Endometrial microvascular endothelial cells (primary cell): ENCODE results near the gene COL8A2. TPM values are rescaled to one million over a fixed set of nuclear protein-coding genes. Genes with fewer than 3 reads are reported as not detected.

Experiments used
- in situ Hi-C: cut with HindIII; loops from 2 replicates; pipeline ENCODE4 v1.10.0; 2017; ENCODE audit warnings: low sequenced_read_pairs, low pct_unique_long_range_greater_than_20kb; ENCODE audit errors: inconsistent ontology term
- total RNA-seq: library from RNA; depleted of rRNA; stranded (reverse); fragments of >200 nt; gene quantifications from one replicate; pipeline ENCODE4 v1.2.3, GENCODE V29; 2015; ENCODE audit errors: inconsistent ontology term

COL8A2 gene
- total RNA-seq, 1 donor from 2014 or later = 3.9 TPM

DNA sequence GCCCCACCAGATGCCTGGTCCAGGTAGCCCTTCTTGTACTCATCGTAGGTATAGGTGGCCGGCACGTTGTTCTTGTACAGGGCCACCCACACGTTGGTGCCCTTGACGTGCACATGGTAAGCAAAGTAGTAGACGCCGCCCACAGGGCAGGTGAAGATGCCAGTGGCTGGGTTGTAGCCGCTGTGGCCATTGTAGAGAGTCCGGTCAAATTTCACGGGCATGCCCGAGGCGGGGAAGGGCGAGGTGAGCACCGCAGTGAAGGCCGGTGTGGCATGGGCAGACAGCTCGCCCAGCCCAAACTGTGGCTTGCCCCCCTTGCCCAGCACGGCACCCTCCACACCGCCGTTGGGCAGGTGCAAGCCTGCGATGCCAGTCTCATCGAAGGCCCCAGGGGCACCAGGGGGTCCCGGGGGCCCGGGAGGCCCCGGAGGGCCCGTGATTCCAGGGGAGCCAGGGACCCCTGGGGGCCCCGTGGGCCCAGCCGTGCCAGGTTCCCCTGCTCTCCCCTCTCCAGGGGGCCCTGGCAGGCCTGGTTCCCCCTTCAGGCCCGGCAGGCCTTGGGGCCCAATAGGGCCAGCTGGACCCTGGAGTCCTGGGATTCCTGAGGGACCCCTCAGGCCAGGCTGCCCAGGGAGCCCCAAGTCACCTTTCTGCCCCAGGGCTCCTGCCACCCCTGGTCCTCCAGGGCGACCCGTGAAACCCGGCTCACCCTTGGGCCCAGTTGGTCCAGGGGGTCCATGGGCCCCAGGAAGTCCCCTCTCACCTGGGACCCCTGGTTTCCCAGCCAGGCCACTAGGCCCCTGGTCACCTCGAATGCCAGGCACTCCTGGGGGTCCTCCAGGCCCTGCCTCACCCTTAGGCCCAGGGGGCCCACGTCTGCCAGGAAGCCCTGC is 27.1 kb downstream of the COL8A2 start:
- in situ Hi-C loops = no loop called here

DNA sequence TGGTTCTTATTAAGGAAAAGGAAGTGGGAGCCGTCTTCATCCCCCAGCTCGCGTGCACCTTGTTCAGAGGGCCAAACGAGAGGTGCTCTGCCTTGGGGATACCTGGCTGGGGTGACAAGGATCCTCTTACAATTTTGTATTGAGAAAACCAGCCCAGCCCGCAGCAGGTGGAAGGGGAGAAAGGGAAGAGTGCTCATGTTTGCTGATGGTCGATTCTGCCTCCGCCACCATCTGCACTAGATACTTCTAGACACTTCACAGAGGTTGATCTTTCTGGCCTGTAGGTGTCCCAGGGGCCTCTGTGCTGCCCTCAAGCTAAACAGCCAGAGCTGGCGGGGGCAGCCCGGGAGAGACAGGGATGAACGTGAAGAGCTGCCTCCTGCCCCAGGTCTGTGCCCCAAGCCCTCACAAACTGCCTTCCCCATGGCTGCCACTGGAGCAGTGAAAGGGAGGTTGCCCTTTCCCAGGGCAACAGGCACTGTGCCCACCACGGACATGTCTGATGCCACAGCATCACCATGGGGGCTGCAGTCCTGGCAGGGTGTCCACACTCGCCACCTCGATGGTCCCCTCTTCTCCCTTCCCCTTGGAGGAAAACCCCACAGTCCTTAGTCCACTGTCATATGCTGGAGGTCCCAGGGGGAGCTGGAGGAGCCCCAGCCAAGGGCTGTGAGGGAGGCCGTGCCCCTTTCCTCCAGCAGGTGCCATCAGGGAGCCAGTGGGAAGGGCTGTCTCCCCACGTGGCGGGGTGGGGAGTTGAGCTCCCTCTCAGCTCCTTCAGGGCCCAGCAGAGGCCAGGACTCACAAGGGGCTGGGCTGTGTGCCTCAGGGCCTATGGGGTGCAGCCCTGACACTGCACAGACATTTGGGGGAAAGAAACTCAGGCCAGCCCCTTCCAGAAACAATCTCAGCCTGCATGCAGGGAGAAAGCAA is 28.3 kb downstream of the COL8A2 start:
- in situ Hi-C loops = no loop called here

DNA sequence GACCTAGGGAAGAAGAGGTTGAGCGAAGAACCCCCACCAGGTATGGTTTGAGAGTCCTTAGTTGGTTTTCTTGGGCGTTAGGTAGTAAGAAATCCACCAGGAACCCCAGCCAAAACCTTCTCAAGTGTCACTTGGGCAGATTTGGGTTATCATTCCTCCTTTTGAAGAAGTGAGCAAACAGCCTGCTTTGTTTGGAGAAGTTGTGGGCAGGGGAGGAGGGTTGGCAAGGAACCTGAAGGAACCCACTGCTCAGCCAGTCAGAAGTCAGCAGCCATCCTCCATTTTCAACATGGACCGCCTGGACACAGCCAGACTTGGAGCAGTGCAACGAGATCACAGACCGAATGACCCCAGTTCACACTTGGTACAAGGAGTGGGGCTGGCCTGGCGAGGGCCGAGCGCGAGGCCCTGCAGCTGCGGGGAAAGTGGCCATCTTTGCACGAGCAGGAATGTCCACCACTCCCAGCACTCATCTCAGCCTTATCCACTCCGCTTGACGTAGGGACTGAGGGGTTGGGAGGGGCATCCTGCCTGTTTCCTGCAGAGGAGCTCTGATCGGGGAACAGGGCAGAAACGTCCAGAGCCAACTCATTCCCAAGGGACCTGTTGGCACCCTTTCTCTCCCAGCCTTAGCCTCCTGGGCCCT is 29.1 kb downstream of the COL8A2 start:
- in situ Hi-C loops = no loop called here

DNA sequence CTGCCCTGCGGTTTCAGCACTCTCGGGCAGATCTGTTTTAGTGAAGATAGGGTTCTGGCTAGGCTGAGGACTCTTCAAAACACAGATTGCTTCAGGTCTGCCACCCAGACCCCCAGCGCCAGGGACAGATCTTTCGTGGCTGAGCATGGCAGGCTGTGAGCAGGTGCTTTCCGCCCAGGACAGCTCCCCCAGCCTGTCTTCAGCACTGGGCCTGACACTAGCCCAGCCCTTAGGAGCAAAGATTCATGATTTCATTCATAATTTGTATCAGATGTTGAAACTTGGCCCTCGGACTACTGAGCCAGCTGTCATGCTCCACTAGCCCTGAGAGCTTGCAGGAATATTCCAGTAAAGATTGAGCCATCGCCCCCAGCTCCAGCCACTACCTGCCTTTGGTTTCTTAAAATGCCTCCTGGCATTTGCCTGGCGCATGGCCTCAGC is 30.4 kb downstream of the COL8A2 start:
- in situ Hi-C loops = no loop called here

DNA sequence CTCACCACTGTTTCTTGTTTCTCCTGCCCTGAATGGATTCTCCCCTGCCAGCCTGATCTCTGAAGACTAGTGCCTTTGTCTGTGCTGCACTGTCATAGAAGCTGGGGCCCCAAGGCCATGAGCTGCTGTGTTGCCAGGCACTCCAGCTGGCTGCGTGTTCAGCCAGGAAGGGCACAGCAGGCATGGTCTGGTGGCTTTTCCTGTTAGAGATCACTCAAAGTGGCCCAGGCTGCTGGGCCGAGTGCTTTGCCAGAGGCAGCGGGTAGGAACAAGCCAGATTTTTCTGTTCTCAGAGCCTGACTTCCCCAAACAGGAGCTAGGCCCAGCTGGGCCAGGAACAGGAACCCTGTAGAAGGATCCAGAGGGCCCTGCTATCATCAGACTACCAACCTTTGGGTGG is 31.1 kb downstream of the COL8A2 start:
- in situ Hi-C loops = no loop called here

DNA sequence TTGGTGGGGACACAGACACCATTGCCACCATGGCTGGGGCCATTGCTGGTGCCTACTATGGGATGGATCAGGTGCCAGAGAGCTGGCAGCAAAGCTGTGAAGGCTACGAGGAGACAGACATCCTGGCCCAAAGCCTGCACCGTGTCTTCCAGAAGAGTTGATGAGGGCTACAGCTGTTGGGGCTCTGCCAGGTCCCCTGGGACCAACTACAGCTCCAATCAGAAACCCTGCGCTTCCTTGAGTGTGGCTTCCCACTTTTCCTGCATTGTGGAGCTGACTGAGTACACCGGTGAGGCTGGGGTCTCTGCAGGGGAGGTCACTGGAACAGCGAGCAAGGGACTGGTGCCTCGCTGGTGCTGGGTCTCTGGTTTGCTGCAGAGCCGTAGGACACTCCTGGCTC is 31.8 kb downstream of the COL8A2 start:
- in situ Hi-C loops = no loop called here

DNA sequence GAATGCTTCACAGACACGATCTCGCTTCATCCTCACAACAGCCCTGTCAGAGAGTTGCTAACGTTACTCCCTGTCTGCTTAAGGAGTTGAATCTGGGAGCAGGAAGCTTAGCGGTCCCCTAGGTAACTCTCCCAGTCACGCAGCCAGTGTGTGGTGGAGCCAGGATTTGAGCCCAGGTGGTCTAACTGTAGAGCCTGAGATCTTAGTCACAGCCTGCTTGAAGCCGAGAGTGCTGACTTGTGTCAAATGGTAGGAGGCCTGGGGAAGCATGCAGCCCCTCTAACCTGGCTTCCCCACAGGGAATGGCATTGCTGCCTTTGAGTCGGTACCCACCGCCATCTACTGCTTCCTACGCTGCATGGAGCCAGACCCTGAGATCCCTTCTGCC is 32.2 kb downstream of the COL8A2 start:
- in situ Hi-C loops = no loop called here

DNA sequence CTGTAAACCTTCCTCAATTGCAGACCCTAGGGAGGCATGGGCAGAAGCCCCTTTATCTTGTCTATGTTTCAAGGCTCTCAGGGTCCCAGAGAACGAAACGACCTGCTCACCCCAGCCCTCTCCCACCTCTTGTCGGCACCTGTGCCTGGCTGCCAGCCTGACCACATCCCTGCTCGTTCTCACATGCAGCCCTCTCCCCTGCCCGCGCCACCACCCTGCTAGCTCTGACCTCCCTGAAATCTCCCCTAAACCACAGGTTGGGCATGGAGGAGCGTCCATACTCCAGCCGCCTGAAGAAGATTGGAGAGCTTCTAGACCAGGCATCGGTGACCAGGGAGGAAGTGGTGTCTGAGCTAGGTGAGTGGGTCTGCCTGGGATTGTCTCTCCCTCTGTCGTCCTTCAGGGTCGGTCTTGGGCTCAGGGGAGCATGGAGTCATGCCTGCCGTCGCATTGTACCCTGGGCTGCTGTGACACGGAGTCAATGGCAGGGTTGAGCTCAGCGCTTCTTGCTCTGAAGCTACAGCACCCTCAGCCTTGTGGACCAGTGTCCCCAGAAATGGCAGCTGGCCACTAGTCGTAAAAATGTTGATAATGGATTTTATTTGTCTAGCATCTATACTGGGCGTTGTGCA is 32.7 kb downstream of the COL8A2 start:
- in situ Hi-C loops = no loop called here

DNA sequence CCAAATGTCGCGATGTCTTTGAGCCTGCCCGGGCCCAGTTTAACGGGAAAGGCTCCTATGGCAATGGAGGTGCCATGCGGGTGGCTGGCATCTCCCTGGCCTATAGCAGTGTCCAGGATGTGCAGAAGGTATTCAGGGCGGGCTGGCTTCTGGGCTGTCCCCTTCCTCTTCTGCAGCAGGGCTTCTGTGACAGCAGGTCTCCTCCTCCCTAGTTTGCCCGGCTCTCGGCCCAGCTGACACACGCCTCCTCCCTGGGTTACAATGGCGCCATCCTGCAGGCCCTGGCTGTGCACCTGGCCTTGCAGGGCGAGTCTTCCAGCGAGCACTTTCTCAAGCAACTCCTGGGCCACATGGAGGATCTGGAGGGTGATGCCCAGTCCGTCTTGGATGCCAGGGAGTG is 33.3 kb downstream of the COL8A2 start:
- in situ Hi-C loops = no loop called here

DNA sequence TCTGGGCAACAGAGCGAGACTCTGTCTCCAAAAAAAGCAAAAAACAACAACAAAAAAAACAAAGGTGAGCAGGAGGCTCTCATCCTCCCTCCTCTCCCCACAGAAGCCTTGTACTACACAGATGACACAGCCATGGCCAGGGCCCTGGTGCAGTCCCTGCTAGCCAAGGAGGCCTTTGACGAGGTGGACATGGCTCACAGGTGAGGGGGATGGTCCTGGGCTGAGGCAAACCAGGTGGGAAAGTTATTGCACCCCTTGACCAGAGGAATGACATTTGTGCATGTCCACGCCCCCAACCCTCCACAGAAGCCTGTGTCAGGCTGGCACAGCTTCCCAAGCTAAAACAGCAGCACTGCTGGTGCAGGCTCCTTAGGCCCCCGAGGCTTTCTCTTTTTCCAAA is 33.9 kb downstream of the COL8A2 start:
- in situ Hi-C loops = no loop called here

DNA sequence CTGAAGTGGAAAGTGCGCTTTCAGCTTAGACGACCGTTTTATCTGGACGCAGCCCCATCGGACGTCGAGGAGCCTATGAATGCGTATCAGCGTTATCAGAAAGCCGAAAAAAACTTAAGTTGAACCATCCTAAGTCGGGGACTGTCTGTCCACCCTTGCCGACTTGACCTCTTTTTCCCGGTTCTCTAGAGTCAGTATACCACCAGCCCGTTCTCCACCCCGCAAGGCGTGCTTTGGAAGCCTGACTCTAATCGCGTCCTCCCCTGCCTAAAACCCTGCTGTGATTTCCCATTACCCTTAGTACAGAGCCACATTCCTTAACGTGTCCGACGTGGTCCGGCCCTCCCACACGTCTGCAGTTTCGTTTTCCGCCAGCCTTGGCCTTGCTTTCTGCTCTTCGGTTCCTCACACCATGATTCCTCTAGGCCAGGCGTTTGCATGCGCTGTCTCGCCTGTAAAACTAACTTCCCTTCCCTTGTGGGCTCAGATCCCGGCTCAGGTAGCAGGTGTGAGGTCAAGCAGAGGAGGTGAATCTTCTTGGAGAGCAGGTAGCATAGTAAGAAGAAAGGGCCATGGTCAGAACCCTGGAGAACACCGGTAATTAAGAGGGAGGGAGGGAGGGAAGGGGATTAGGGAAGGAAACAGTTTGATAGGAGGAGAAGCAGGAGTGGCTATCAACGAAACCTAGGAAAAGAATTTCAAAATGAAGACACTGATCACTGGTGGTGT is 35.5 kb downstream of the COL8A2 start:
- in situ Hi-C loops = no loop called here

DNA sequence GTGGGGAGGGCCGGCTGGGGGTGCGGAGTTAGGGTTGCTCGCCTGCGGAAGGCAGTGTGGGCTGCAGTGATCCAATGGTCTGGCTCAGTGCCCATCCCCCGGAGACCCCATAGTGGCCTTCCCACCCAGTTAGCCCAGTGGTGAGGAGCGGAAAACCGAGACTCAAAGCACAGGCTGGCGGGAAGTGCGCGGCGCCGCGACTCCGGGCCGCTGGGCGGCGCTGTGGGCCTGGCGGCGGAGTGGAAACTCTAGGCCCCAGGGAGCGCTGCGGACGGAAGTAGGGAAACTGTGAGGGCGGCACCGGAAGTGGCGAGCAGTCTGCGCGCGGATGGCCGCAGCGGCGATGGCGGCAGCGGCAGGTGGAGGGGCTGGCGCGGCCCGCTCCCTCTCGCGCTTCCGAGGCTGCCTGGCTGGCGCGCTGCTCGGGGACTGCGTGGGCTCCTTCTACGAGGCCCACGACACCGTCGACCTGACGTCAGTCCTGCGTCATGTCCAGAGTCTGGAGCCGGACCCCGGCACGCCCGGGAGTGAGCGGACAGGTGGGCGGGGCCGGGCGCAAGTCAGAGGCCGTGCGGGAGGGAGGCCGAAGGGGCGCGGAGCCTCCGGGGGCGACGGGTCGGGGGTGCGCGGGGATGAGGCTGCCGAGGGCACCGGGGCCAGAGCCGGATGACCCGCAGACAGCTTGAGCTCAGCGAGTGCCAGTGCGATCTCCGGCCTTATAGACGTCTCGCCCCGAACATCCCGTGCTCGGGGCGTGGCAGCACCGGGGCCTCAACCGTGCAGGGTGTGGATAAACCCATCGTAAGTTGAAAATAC is 36.2 kb downstream of the COL8A2 start, which contains the start of gene ADPRS:
ADPRS (plus strand) TSS at position 316 of the 816 bp plus-strand sequence; CDS start at position 329, 13 bp downstream.
- in situ Hi-C loops = no loop called here

DNA sequence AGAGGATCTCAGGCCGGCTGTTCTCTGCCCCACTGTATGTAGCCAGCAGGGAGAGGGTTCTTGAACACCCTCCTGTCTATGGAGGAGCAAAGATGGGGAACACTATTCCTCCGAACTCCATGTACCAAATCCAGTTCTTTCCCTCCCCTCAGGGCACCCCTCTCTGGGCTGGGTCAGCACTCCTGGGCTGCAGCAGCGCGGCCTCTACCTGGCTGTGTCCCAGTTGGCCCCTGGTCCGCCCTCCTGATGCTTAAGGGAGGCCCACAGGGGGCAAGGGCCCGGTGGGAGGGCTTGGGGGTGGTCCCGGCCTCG is 36.8 kb downstream of the COL8A2 start:
- in situ Hi-C loops = no loop called here

DNA sequence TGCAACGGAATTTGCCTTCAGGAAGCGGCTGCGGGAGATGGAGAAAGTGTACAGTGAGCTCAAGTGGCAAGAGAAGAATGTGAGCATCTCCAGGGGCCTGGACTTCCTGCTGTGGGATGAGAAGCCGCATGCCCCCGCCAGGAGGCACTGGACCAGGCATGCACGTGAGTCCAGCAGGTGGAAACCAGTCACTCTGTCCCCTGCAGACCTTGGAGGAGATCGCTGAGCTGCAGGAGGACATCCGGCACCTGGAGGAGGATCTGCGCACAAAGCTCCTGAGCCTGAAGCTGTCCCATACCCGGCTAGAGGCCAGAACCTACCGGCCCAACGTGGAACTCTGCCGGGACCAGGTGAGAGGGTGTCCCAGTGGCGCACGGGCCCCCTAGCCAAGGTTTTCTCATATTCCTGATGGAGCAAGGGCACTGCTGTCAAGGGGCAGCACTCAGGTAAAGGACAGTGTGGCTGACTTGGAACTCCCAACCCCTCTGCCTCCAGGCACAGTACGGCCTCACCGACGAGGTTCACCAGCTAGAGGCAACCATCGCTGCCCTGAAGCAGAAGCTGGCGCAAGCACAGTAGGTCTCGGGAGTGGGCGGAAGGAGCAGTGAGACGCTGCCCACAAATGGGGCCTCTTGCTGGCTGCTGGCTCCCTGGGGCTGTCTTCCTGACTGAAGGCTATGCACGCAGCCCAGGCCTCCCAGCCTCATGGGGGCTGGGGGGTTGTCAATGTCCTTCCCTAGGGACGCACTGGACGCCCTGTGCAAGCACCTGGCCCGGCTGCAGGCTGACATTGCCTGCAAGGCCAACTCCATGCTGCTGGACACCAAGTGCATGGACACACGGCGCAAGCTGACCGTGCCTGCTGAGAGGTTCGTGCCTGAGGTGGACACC is 37.5 kb downstream of the COL8A2 start:
- in situ Hi-C loops = no loop called here

DNA sequence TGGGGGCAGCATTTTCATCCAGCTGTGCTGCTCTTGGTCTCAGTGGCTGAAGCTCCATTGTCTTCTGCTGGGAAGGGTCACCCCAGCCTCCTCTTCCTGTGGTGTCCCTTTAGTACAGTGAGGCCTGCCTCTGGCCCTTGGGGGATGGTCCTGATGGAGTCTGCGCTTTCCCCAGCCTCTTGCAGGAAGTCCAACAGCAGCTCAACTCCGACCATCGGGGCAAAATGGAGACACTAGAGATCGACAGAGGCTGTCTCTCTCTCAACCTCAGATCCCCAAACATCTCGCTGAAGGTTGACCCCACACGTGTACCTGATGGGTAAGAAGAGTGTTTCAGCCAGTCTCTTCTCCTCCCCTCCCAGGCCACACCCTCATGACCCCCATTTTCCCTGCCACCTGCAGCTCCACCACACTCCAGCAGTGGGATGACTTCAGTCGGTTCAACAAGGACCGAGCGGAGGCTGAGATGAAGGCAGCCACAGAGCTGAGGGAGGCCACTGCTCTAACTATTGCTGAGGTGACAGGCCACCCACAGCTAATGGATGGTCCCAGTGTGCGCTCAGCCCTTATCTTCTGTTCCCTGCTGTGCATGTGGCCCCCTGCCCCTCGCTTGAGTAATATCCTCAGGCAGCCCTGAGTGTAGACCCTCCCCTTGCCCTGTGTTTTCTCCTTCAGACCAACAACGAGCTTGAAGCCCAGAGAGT is 38.3 kb downstream of the COL8A2 start:
- in situ Hi-C loops = no loop called here
